GM12878 (cell line): ENCODE results near the gene BOD1L1. TPM values are rescaled to one million over a fixed set of nuclear protein-coding genes. Genes with fewer than 3 reads are reported as not detected.

ENCODE experiments used
- ATAC-seq: fragments of 200-7000 bp; cut with Tn5 transposase; 3 replicates; pipeline ENCODE4 v1.9.1; 2020; ENCODE audit warnings: mild to moderate bottlenecking, moderate library complexity
- BruUV-seq: library from RNA; stranded (reverse); fragments of 400-500 nt; replicated peaks from 2 replicates; lab custom pipeline; 2021; lab: Mats Ljungman, UMichigan
- CTCF ChIA-PET: fragments of 300-600 bp; sonication (Branson Sonifier 250); formaldehyde crosslinking; extraction: SDS; loops from one replicate; lab custom pipeline; 2021; ENCODE audit warnings: inconsistent platforms; lab: Yijun Ruan, JAX
- POLR2A ChIA-PET: fragments of 350-600 bp; formaldehyde crosslinking; extraction: SDS; loops from one replicate; lab custom pipeline; 2021; ENCODE audit warnings: inconsistent platforms; lab: Charles Lee
- RAD21 ChIA-PET: fragments of 300-600 bp; sonication (Branson Sonifier 250); formaldehyde crosslinking; loops from one replicate; lab custom pipeline; 2023; ENCODE audit warnings: antibody characterized with exemption; ENCODE audit not compliant: unreplicated experiment; lab: Charles Lee
- SMC1A ChIA-PET: fragments of 300-600 bp; sonication (Branson Sonifier 250); formaldehyde crosslinking; loops from one replicate; lab custom pipeline; 2023; ENCODE audit not compliant: unreplicated experiment, uncharacterized antibody; lab: Charles Lee
- DNase-seq: peaks from one replicate; pipeline ENCODE4 v3.0.0-alpha.2; 2011; ENCODE audit warnings: low read depth, low spot score
- FAIRE-seq: peaks from 3 replicates; lab custom pipeline; 2011; peaks lifted over from hg19 to GRCh38; lab: Jason Lieb, UNC
- H2AFZ ChIP-seq: 2 replicates; pipeline ENCODE4 v1.6.0; 2011; ENCODE audit warnings: low read depth, low read length, control low read depth; ENCODE audit not compliant: control insufficient read depth
- H3K27ac ChIP-seq: 2 replicates; pipeline ENCODE4 v1.5.1; 2011; ENCODE audit warnings: control low read depth; ENCODE audit not compliant: control insufficient read depth, insufficient read depth
- H3K27me3 ChIP-seq, 2 experiments: replicated peaks in 1 of 2; 2 replicates each; pipeline versions ENCODE4 v1.6.0 to v1.6.1; 2011; ENCODE audit warnings: low read length in 1 of 2; ENCODE audit not compliant: control insufficient read depth in 2 of 2, insufficient read depth in 2 of 2
- H3K36me3 ChIP-seq, 2 experiments: 2 replicates each; pipeline ENCODE4 v1.5.1; 2011; ENCODE audit warnings: low read length in 1 of 2; ENCODE audit not compliant: control insufficient read depth in 2 of 2, insufficient read depth in 2 of 2
- H3K4me1 ChIP-seq: 2 replicates; pipeline ENCODE4 v1.6.1; 2011; ENCODE audit warnings: mild to moderate bottlenecking, low read length, moderate library complexity, mixed read lengths; ENCODE audit not compliant: control insufficient read depth, insufficient read depth
- H3K4me2 ChIP-seq: 2 replicates; pipeline ENCODE4 v1.6.0; 2011; ENCODE audit warnings: control low read depth; ENCODE audit not compliant: control insufficient read depth, insufficient read depth
- H3K4me3 ChIP-seq: fragments of 200-600 bp; sonication (generic); 2 replicates; pipeline ENCODE4 v1.5.1; 2016
- H3K79me2 ChIP-seq: 2 replicates; pipeline ENCODE4 v1.6.0; 2011; ENCODE audit warnings: low read length; ENCODE audit not compliant: control insufficient read depth, insufficient read depth
- H3K9ac ChIP-seq: 2 replicates; pipeline ENCODE4 v1.8.0; 2011; ENCODE audit warnings: low read length, control low read depth, mixed read lengths; ENCODE audit not compliant: control insufficient read depth, insufficient read depth
- H3K9me3 ChIP-seq: replicated peaks from 3 replicates; pipeline ENCODE4 v1.5.1; 2011; ENCODE audit warnings: mild to moderate bottlenecking, low read length; ENCODE audit not compliant: control insufficient read depth, insufficient read depth
- H4K20me1 ChIP-seq: 2 replicates; pipeline ENCODE4 v1.6.0; 2011; ENCODE audit not compliant: control insufficient read depth, insufficient read depth
- CHD4 ChIP-seq: fragments of 200-600 bp; sonication (generic); IDR thresholded peaks from 2 replicates; pipeline ENCODE4 v1.6.1; 2016; ENCODE audit warnings: mild to moderate bottlenecking
- IRF5 ChIP-seq: fragments of 450-650 bp; IDR thresholded peaks from 2 replicates; pipeline ENCODE4 v1.6.1; 2017; ENCODE audit warnings: borderline replicate concordance
- MTA2 ChIP-seq: fragments of 450-650 bp; IDR thresholded peaks from 2 replicates; pipeline ENCODE4 v1.6.1; 2016; ENCODE audit warnings: low read depth, mild to moderate bottlenecking, moderate library complexity
- NR2F1 ChIP-seq: fragments of 450-650 bp; conservative IDR thresholded peaks from 2 replicates; pipeline ENCODE4 v1.6.1; 2017; ENCODE audit warnings: mild to moderate bottlenecking
- RFX5 ChIP-seq: IDR thresholded peaks from 2 replicates; pipeline ENCODE4 v1.6.1; 2011; ENCODE audit warnings: low read depth, low read length, improper control_type of control experiment
- SIN3A ChIP-seq: IDR thresholded peaks from 2 replicates; pipeline ENCODE4 v1.6.1; 2012; ENCODE audit warnings: low read depth, low read length, improper control_type of control experiment
- SKIL ChIP-seq: fragments of 450-650 bp; IDR thresholded peaks from 2 replicates; pipeline ENCODE4 v1.6.1; 2017; ENCODE audit warnings: mild to moderate bottlenecking, low read depth, inconsistent platforms; ENCODE audit not compliant: poor library complexity, severe bottlenecking
- WGBS: methylation state at CpG from one replicate; pipeline ENCODE4 v1.1.6; 2016; ENCODE audit warnings: low lambda C conversion rate; ENCODE audit not compliant: insufficient replicate concordance, insufficient coverage; ENCODE audit errors: missing lambda C conversion rate; 5-methylcytosine and 5-hydroxymethylcytosine counted together
- in situ Hi-C: fragments of 300-500 bp; cut with MboI; formaldehyde crosslinking; loops from 9 replicates; pipeline ENCODE4 v1.14.3; 2018; ENCODE audit warnings: mixed read lengths
- intact Hi-C: fragments of 100-400 bp; cut with micrococcal nuclease; formaldehyde crosslinking; loops from one replicate; pipeline ENCODE4 v1.14.2; 2022; ENCODE audit not compliant: unreplicated experiment
- polyA plus RNA-seq, 11 experiments: library from polyadenylated mRNA; depleted of rRNA in 4 of 11; unstranded in 6 of 11; stranded (reverse) in 5 of 11; fragments of >200 nt; fragmentation: Nextera tagmentation in 4 of 11; fragmentation: Illumina TruSeq in 1 of 11; extraction: Ambion mirVana in 4 of 11; extraction: Trizol in 1 of 11; gene quantifications; 1 replicate in 1 of 11; 2 replicates in 10 of 11; pipeline versions ENCODE4 v1.2.1 to v1.2.3, GENCODE V29; 2011 to 2016; ENCODE audit warnings: inconsistent platforms in 2 of 11, missing spikeins in 2 of 11, low read depth in 1 of 11
- total RNA-seq, 4 experiments: library from RNA; depleted of rRNA in 3 of 4; stranded (reverse); fragments of >200 nt in 3 of 4; fragmentation: Illumina TruSeq in 1 of 4; extraction: Trizol in 1 of 4; gene quantifications; 2 replicates each; pipeline versions ENCODE4 v1.2.1 to v1.2.3, GENCODE V29; 2013 to 2021

BOD1L1 gene
- total and polyA plus RNA-seq, 10 of the 15 experiments (the other 5 are each of a cell fraction or from before 2014, with no cell fraction given) = 6.8 to 41.6 (median 24.3) TPM

GRCh38 chr4:13530823-13531624, 96.5 kb downstream of the BOD1L1 start:
- no peak overlapping the region for H3K9ac ChIP-seq
- ChIA-PET CTCF (no interaction called here), POLR2A (no interaction called here), SMC1A (interaction anchor here (0.6 kb wide), 1 partner anchor 102 kb away, joined by 3 read pairs; no protein-coding TSS in a partner anchor), RAD21 (no interaction called here)
- DNase-seq (no peak), FAIRE-seq (no peak), ATAC-seq (no peak)
- no peaks in the 10 kb centered on the region for H3K79me2 ChIP-seq
- no peaks in the 10 kb centered on the region for H4K20me1 ChIP-seq
- peaks cover 10 to 13% of the 10 kb centered on the region in 2 experiments for H3K27me3 ChIP-seq
- H3K4me3 ChIP-seq = no peak overlapping the region
- 18% methylated on average over 34 of the region's 35 CpGs for WGBS
- intact Hi-C loops = no loop called here
- no peak overlapping the region for H3K27ac ChIP-seq
- H3K9me3 ChIP-seq = no peaks in the 10 kb centered on the region; the same call in 2 of the 3 replicates
- TF ChIP-seq SIN3A = no peak
- TF ChIP-seq IRF5 = no peak
- TF ChIP-seq MTA2 = no peak
- no peak for TF ChIP-seq SKIL
- TF ChIP-seq RFX5 = no peak
- no peak for TF ChIP-seq CHD4
- no peak for TF ChIP-seq NR2F1
- no TSS peak for BruUV-seq
- H3K36me3 ChIP-seq = no peaks in the 10 kb centered on the region
- H3K4me2 ChIP-seq = no peak overlapping the region
- in situ Hi-C loops = loop anchor here (25.0 kb wide), 1 partner anchor 1769 kb away; no protein-coding TSS in a partner anchor
- H2AFZ ChIP-seq = no peak overlapping the region
- H3K4me1 ChIP-seq = peaks cover 14% of the 10 kb centered on the region
